GM21367 (cell line): Measurements from ENCODE around the gene CAST.

Experiments
- ATAC-seq: cut with Tn5 transposase; IDR thresholded peaks from one replicate; pipeline ENCODE4 v1.9.1; 2021; ENCODE audit not compliant: unreplicated experiment

CAST gene

GRCh38 chr5:96812851-96813250, 150.7 kb downstream of the CAST start:
- ATAC-seq: no peak

DNA sequence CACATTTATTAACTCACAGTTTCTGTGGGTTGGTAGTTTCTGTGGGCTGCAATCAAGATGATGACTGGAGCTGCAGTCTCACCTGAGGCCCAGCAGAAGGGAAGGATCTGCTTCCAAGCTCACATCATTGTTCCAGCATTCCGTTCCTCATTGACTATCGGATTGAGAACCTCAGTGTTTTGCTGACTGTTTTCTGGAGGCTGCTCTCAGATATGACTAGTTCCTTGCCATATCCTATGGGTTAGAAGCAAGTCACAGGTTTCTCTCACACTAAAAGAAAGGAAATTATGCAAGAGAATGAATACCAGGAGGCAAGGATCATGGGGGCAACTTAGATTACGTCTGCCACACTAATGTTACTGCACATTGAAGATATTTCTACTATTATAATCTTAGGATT, 151.9 kb downstream of the CAST start:
- ATAC-seq: no peak

DNA sequence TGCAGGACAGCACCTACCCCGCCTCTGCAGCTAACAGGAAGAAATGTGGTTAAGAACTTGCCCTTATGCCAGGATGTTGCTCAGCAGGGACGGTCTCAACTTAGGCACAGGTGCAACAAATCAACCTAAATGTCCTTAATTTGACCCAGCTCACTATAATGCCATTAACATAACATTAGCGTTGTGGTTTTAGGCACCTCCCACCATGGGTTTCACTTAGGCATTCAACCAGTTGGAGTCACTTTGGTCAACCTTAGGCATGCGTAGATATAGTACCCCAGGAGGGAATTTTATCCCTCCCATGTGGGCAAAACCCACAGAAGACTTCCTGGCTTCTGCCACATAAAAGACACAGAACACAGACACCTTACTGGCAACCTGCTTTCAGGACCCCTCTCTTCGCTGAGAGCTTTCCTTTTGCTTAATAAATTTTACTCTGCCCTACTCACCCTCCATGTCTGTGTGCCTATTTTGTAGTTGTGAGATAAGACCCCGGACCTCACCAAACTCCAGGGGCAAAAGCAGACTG, 154.3 kb downstream of the CAST start:
- peak; percentile 86 for ATAC-seq

DNA sequence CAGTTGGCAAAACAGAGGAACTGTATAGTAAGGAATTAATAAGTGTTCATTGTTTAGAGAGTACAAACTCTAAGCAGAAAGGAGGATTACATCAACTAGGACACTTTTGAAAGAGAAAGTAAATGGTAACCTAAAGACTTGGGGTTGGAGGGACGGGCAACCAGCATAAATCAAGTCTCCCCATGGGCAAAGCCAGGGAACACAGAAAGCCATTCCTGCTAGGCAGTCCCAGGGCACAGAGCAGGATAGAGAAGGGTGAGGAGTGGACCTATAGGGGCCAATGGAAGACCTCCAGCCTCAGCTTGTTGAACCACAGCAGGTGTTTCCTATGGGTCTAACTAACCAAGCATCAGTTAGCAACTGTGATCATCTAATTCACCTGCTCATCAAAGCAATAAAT, 154.8 kb downstream of the CAST start:
- ATAC-seq: peak; percentile 23

DNA sequence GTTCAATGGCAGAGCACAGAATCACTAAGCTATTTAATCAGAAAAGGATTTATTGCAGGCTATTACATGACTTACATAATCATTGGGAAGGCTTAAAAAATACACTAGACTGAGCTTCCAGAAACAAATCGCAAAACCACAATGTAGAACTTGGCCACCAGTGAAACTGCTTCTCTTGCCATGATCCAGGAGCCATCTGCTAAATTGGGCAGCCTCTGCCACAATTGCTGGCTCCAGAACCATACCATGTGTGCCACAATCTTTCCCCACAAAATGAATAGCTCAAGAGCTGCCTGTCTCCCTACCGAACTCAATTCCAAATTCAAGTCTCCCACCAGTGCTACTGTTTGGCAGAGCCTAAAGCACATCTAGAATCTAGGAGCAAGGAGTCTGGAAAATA, 155.3 kb downstream of the CAST start:
- ATAC-seq: no peak

DNA sequence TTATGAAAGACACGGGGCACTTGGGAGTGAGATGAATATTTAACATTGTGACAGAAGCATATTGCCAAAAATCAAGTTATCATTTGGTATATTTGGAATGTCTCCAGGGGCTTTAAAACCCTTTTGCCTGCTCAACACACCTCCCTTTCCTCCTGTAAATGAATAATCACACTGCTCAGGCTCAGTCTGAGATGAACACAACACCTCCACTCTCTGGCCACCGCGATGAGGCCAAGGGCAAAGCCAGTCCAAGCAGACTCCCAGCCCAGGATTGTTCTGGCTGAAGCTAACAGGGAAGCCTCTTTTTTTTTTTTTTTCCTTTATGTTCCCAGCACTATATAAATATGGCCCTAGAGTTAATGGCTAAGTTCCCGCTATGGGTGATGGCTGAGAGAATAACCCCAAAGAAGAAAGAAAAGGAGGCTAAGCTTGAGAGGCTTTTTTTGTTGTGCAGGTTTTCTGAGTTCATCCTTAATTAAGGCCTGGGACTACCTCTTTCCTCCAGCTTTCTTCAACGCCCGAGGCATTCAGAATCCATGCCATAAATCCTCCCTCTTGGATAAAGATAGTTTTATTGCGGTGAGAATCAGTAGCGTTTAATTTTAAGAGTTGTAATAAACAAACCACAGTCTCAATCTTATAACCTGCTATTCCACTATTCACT, 156.1 kb downstream of the CAST start:
- ATAC-seq: no peak

DNA sequence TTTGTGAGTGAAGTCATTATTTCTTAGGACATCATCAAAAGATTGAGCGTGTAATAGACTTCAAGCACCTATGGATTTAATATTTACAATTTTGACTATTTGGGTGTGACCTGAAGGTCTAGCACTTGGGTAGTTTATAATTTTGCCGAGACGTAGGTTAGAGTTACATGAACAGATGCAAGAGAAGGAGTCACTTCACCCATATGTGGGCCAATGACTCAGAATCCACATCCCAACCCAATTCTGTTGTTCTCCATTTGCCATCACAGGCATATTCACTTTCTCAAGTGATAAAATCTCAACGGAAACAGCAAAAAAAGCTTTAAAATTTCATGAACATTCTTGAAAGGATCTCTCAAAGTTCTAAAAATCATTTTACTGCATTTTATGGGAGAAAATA, 157.6 kb downstream of the CAST start:
- ATAC-seq: no peak

GRCh38 chr5:96821260-96821916, 159.2 kb downstream of the CAST start:
- ATAC-seq: no peak

DNA sequence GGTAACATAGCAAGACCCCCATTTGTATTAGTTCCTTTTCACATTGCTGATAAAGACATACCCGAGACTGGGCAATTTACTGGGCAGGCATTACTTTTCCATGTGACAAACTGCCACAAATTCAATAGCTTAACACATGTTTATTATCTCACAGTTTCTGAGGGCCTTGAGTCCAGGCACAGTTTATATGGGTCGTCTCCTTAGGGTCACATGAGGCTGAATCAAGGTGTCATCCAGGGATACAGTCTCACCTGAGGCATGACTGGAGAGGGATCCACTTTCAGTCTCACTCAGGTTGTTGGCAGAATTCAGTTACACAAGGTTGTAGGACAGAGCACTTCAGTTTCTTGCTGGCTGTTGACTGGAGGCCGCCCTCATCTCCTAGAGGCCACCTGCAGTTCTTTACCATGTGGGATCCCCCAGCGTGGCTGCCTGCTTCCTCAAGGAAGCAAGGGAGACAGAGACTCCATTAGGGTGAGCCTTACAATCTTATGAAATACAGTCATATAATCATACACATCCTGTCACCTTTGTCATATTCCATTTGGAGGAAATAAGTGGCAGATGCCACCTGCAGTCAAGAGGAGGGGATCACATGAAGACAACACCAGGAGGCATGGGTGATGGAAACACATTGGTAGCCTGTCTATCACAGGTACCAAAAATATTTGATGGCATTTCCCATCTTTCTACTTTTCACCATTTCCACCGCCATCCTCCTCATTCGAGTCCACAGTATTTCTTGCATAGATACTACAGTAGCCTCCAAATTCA, 160.7 kb downstream of the CAST start:
- ATAC-seq: no peak

GRCh38 chr5:96823900-96824380, 161.8 kb downstream of the CAST start:
- peak; percentile 81 for ATAC-seq
